WTC11 (cell line): ENCODE data around the gene PLEKHM3. TPM values are rescaled to one million over a fixed set of nuclear protein-coding genes. Genes with fewer than 3 reads are reported as not detected.

ENCODE experiments used
- ATAC-seq: fragments of 200-7000 bp; cut with Tn5 transposase; 2 replicates; pipeline ENCODE4 v1.10.0; 2021; ENCODE audit warnings: mild to moderate bottlenecking, moderate library complexity
- CTCF ChIA-PET: fragments of 300-600 bp; sonication (Branson Sonifier 250); formaldehyde crosslinking; loops from one replicate; lab custom pipeline; 2021; ENCODE audit warnings: antibody characterized with exemption; lab: Charles Lee
- POLR2A ChIA-PET: fragments of 350-600 bp; sonication (Branson Sonifier 250); formaldehyde crosslinking; loops from one replicate; lab custom pipeline; 2021; ENCODE audit warnings: antibody characterized with exemption; lab: Charles Lee
- DNase-seq: peaks from one replicate; pipeline ENCODE4 v3.0.0; 2021; ENCODE audit warnings: low spot score
- H3K27ac Mint-ChIP-seq: 2 replicates; pipeline ENCODE4 v1.8.0; 2021; ENCODE audit warnings: mixed read lengths
- H3K27me3 Mint-ChIP-seq: 2 replicates; pipeline ENCODE4 v1.8.0; 2021; ENCODE audit warnings: low read depth, mild to moderate bottlenecking, moderate library complexity, mixed read lengths
- H3K36me3 Mint-ChIP-seq: 2 replicates; pipeline ENCODE4 v1.8.0; 2021; ENCODE audit warnings: mixed read lengths
- H3K4me1 Mint-ChIP-seq: 2 replicates; pipeline ENCODE4 v1.8.0; 2022; ENCODE audit warnings: mixed read lengths
- H3K4me3 Mint-ChIP-seq: 2 replicates; pipeline ENCODE4 v1.8.0; 2021; ENCODE audit warnings: mild to moderate bottlenecking, moderate library complexity, mixed read lengths
- H3K9me3 Mint-ChIP-seq: 2 replicates; pipeline ENCODE4 v1.8.0; 2021; ENCODE audit warnings: mixed read lengths
- AR ChIP-seq: fragments of 250-450 bp; sonication (Bioruptor Pico); IDR thresholded peaks from 2 replicates; pipeline ENCODE4 v1.9.0; 2021; ENCODE audit warnings: mild to moderate bottlenecking
- ARID4B ChIP-seq: sonication (generic); formaldehyde crosslinking; IDR thresholded peaks from 2 replicates; pipeline ENCODE4 v1.8.0; 2023; ENCODE audit warnings: missing genetic modification reagents, mild to moderate bottlenecking, borderline replicate concordance
- FOXJ3 ChIP-seq: sonication (generic); formaldehyde crosslinking; IDR thresholded peaks from 2 replicates; pipeline ENCODE4 v1.9.0; 2021; ENCODE audit warnings: missing genetic modification reagents, mild to moderate bottlenecking, borderline replicate concordance
- FOXP4 ChIP-seq: sonication (generic); formaldehyde crosslinking; IDR thresholded peaks from 2 replicates; pipeline ENCODE4 v1.8.0; 2022; ENCODE audit warnings: mild to moderate bottlenecking, missing genetic modification reagents
- HMGXB4 ChIP-seq: sonication (generic); formaldehyde crosslinking; IDR thresholded peaks from 2 replicates; pipeline ENCODE4 v1.8.1; 2023; ENCODE audit warnings: mild to moderate bottlenecking, moderate library complexity, missing genetic modification reagents
- IRF1 ChIP-seq: sonication (generic); formaldehyde crosslinking; IDR thresholded peaks from 2 replicates; pipeline ENCODE4 v1.8.0; 2023; ENCODE audit warnings: missing genetic modification reagents
- IRF2 ChIP-seq: sonication (generic); formaldehyde crosslinking; IDR thresholded peaks from 2 replicates; pipeline ENCODE4 v1.8.0; 2022; ENCODE audit warnings: low read depth, missing genetic modification reagents, borderline replicate concordance
- NFE2L1 ChIP-seq: sonication (generic); formaldehyde crosslinking; IDR thresholded peaks from 2 replicates; pipeline ENCODE4 v1.8.1; 2023; ENCODE audit warnings: missing genetic modification reagents
- SMAD4 ChIP-seq: sonication (generic); formaldehyde crosslinking; IDR thresholded peaks from 2 replicates; pipeline ENCODE4 v1.8.0; 2022; ENCODE audit warnings: mild to moderate bottlenecking, missing genetic modification reagents
- TEAD4 ChIP-seq: sonication (generic); formaldehyde crosslinking; IDR thresholded peaks from 2 replicates; pipeline ENCODE4 v1.8.0; 2022; ENCODE audit warnings: mild to moderate bottlenecking, missing genetic modification reagents
- ZMAT4 ChIP-seq: fragments of 250-450 bp; sonication (Bioruptor Pico); IDR thresholded peaks from 2 replicates; pipeline ENCODE4 v1.9.0; 2021; ENCODE audit warnings: mild to moderate bottlenecking
- ZNF281 ChIP-seq: sonication (generic); formaldehyde crosslinking; IDR thresholded peaks from 2 replicates; pipeline ENCODE4 v1.8.0; 2023; ENCODE audit warnings: mild to moderate bottlenecking, missing genetic modification reagents
- ZNF317 ChIP-seq: sonication (generic); formaldehyde crosslinking; IDR thresholded peaks from 2 replicates; pipeline ENCODE4 v1.8.1; 2023; ENCODE audit warnings: low read depth, mild to moderate bottlenecking, moderate library complexity, missing genetic modification reagents, borderline replicate concordance
- ZNF416 ChIP-seq: fragments of 250-450 bp; sonication (Bioruptor Pico); IDR thresholded peaks from 2 replicates; pipeline ENCODE4 v1.9.0; 2021; ENCODE audit warnings: mild to moderate bottlenecking, inconsistent platforms
- total RNA-seq: library from RNA; stranded (reverse); gene quantifications from 3 replicates; pipeline ENCODE4 v1.2.3, GENCODE V29; 2021

Gene PLEKHM3
- total RNA-seq, 1 experiment from 2014 or later, result 5.8 TPM

- ATAC-seq (no peak), DNase-seq (no peak)
- ChIA-PET POLR2A (no interaction called here), CTCF (no interaction called here)
- Mint-ChIP-seq H3K9me3 (no peaks in the 10 kb centered on the region), H3K4me3 (no peak overlapping the region), H3K27me3 (no peaks in the 10 kb centered on the region), H3K27ac (peak overlapping the region; percentile 78), H3K4me1 (no peaks in the 10 kb centered on the region), H3K36me3 (no peaks in the 10 kb centered on the region)
- TF ChIP-seq IRF2 (CRISPR knock-in tag) (no peak), SMAD4 (no peak), NFE2L1 (CRISPR knock-in tag) (no peak), TEAD4 (no peak), AR (CRISPR knock-in tag) (no peak), FOXP4 (CRISPR knock-in tag) (no peak), ZMAT4 (no peak), ZNF317 (no peak), FOXJ3 (no peak)
Measured at GRCh38 chr2:207983641-207984042, 41.7 kb downstream of the PLEKHM3 start.

GRCh38 chr2:207978177-207978948, 47.0 kb downstream of the PLEKHM3 start:
- no peak for TF ChIP-seq HMGXB4
- no peak for TF ChIP-seq ARID4B (CRISPR knock-in tag)
- TF ChIP-seq ZNF416 (CRISPR knock-in tag), result no peak
- TF ChIP-seq AR (CRISPR knock-in tag), result no peak
- TF ChIP-seq ZNF281 (CRISPR knock-in tag), result no peak
- no peak for TF ChIP-seq IRF1 (CRISPR knock-in tag)
- no peaks in the 10 kb centered on the region for H3K9me3 Mint-ChIP-seq
- DNase-seq (no peak), ATAC-seq (no peak; the same call in 1 of the 2 replicates)
- no peak overlapping the region for H3K4me3 Mint-ChIP-seq
- peaks cover 7% of the 10 kb centered on the region for H3K4me1 Mint-ChIP-seq
- H3K27me3 Mint-ChIP-seq, result no peaks in the 10 kb centered on the region
- H3K36me3 Mint-ChIP-seq, result no peaks in the 10 kb centered on the region
- no peak overlapping the region for H3K27ac Mint-ChIP-seq
- POLR2A ChIA-PET, result no interaction called here
- CTCF ChIA-PET, result interaction anchor here (0.6 kb wide), 1 partner anchor 94 kb away, joined by 3 read pairs; no protein-coding TSS in a partner anchor
